OCI-M2 (cell line): ENCODE results near the gene PCSK5.
"Not testable (repeated sequence)": the region's sequence is repeated elsewhere in the genome, so short reads cannot be mapped to it uniquely, and the experiment has no call there.

Experiments
- DNase-seq: peaks from one replicate; lab custom pipeline; 2025; ENCODE audit not compliant: unreplicated experiment; lab: John Stamatoyannopoulos, UW

PCSK5 gene

DNA sequence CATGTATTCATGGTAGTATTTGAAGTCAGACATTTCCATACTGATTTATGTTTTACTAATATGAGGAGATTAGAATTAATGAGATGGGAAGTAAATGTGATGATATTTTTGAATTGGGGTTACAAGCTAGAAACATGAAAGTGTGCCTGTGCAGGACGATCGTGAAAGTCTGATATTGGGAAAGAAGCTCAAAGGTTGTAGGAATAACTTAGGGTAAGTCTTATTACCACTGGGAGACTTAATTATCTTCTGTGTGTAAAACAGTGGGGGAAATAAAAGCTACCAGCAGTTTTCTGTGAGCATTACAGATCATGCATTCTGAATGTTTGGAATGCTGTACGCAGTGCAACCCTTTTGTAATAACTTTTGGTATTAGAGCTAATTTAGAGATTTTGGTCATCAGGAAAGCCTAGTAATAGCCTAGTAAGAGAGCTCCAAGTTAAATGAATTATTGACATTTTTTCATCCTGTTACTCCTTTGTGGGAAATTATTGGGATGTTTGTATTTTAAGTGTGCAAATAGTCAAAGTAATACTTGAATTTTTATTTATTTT lies 153.9 kb downstream of the PCSK5 start:
- DNase-seq, result no peak

GRCh38 chr9:76045221-76045620 lies 154.7 kb downstream of the PCSK5 start:
- no peak for DNase-seq

DNA sequence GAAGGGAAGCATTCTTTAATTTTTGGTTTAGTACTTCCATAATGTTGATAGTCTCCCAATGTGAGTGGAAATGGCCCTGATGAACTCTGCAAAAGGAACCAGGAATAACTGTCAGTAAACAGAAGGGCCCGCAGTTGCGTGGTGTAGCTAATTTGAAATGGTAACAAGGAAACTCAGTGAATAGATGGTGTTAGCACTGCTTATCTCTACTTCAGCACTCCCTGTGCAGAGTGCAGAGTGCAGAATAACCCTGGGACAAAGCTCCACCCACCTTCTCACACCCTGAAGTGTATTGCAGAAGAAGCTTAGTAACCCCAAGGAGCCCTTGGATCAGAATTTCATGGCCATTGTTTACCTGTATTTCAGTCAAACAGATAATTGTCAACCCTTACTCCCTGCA lies 158.9 kb downstream of the PCSK5 start:
- DNase-seq, result no peak

GRCh38 chr9:76067696-76068095 lies 177.2 kb downstream of the PCSK5 start:
- no peak for DNase-seq

DNA sequence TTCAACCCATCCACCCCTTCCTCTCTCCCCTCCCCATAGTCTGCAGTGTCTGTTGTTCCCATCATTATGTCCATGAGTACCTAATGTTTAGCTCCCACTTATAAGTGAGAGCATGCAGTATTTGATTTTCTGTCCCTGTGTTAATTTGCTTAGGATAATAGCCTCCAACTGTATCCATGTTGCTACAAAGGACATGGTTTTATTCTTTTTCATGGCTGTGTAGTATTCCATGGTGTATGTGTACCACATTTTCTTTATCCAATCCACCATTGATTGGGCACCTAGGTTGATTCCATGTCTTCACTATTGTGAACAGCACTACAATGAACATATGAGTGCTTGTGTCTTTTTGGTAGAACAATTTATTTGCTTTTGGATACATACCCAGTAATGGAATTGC lies 187.1 kb downstream of the PCSK5 start:
- DNase-seq, result no peak

- DNase-seq, result not testable (repeated sequence)
Observed at GRCh38 chr9:76081281-76081680, 190.8 kb downstream of the PCSK5 start.

GRCh38 chr9:76082057-76082456 lies 191.6 kb downstream of the PCSK5 start:
- no peak for DNase-seq

DNA sequence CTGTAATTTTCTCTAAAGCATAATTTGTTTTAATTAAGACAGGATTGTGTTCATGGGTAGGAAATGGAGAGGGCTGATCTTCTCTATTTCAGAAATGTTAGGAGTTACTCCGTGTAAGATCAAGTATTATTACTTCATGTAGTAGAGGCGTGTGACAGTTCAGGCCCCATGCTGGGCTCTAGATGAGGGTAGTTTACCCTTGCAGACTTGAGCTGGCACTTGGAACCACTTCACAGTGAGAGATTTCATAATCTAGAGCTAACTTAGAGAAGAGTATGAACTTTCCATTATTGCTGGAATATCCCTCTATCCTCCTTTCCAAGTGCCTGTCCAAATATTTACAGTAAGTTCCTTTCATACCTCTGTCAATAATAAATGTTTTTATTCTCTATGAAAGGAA lies 195.1 kb downstream of the PCSK5 start:
- no peak for DNase-seq

- no peak for DNase-seq
Observed at GRCh38 chr9:76086539-76086938, 196.1 kb downstream of the PCSK5 start.

GRCh38 chr9:76087976-76088375 lies 197.5 kb downstream of the PCSK5 start:
- DNase-seq, result no peak

GRCh38 chr9:76090330-76090729 lies 199.9 kb downstream of the PCSK5 start:
- no peak for DNase-seq

- DNase-seq, result no peak
Observed at GRCh38 chr9:76090909-76091308, 200.4 kb downstream of the PCSK5 start.

GRCh38 chr9:76092572-76092971 lies 202.1 kb downstream of the PCSK5 start:
- no peak for DNase-seq

DNA sequence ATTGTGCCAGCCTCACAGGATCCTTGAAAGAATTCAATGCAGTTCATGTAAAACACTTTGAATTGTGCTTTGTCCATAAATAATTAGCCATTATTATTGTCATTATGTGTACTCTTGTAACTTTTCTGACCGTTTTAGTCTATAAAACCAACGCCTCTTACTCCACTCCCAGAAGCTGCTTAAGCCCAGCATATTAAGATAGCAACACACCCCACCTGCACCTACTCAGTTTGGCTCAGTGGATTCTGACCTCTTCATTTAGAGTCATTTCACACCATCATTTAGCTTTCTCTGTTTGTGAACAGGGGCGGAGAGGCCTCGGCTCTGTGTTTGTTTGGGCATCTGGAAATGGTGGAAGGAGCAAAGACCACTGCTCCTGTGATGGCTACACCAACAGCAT lies 205.1 kb downstream of the PCSK5 start:
- no peak for DNase-seq

- DNase-seq, result no peak
Observed at GRCh38 chr9:76099516-76099915, 209.0 kb downstream of the PCSK5 start.

DNA sequence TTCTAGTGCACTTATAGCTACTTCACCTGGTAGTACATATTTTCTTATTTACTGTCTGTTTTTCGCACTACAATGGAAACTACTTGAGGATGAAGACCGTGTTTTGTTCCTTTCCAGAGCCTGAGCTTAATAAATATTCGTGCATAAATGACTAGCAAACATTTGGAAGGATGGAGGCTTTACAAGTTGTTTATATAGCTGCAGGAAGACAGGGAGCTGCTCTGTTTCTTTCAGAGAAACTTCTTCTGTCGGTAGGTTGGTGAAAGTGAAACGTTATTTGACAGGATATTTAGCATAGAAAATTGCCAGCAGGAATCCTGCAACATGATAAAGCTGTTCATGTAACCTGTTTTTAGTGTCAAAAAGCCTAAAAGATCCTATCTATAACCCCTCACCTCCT lies 210.6 kb downstream of the PCSK5 start:
- no peak for DNase-seq

GRCh38 chr9:76101491-76101890 lies 211.0 kb downstream of the PCSK5 start:
- DNase-seq, result no peak

- DNase-seq, result no peak
Observed at GRCh38 chr9:76101947-76102346, 211.5 kb downstream of the PCSK5 start.

- DNase-seq, result no peak
Observed at GRCh38 chr9:76103531-76104315, 213.2 kb downstream of the PCSK5 start.

- DNase-seq, result no peak
Observed at GRCh38 chr9:76107482-76107881, 217.0 kb downstream of the PCSK5 start.

DNA sequence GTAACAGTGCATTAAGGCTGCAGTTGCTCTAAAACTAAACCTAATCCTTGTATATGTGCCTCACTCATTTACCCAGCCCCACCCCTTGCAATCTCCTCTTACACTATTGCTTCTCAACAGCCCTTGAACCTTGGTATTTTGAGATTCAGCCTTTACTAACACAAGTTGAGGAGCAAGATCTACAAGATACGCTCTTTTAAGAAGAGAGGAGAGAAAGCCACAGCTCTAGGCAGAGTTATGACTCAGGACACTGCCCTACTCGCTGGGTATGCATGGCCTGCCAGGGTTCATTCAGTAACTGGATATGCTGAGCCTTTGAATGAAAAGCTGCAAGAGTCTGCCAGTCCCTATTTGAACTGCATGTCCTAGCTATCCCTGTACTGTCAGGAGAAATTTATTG lies 219.5 kb downstream of the PCSK5 start:
- DNase-seq, result no peak

DNA sequence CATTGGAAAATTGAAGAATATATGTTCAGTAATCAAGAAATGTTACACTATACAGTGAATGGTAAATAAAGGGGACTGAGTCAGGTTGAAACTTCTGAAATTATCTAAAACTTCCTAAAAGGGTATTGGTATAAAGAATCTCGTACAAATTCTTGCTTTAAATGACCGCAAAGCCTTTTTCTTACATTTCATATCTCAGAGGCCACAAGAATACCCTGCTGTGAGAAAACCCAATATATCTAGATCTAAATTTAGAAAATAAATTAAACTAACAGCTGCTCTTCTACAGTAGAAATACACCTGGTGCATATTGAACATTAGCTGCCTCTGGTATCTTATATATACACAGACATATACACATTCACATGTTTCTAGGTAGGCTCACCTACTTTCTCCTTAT lies 221.7 kb downstream of the PCSK5 start:
- no peak for DNase-seq

DNA sequence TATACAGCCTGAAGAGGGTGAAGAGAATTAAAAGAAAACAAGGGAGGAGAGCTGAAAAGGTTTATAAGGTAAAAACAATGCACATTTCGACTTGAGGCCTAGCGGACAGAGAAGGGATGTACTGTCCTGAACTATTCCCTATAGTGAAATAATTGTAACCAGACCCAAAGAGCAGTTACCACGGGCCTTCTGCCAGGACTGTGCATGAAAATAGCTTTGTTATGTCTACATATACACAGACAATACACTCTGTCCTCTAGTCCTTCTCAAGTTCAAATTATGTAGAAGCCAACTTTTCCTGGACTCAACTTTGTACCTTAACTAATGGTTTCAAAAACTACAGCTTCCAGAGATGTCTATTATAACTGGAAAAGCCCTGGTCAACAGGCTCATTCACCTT lies 223.7 kb downstream of the PCSK5 start:
- DNase-seq, result no peak
